LNCaP clone FGC (cell line): ENCODE results near the gene RWDD1.

Experiments
- DNase-seq: peaks from one replicate; pipeline ENCODE4 v3.0.0-alpha.2; 2011; ENCODE audit warnings: low read depth
- H3K4me3 ChIP-seq: 2 replicates; pipeline ENCODE4 v1.5.1; 2011; ENCODE audit warnings: mild to moderate bottlenecking, low read depth, low read length, control low read depth
- TF ChIP-seq, protein P1 (sequence below): IDR thresholded peaks from 2 replicates; pipeline ENCODE4 v1.5.1; 2012; ENCODE audit warnings: mild to moderate bottlenecking; ENCODE audit not compliant: control insufficient read depth, insufficient read depth; ENCODE audit errors: extremely low read depth

The RWDD1 gene

DNA sequence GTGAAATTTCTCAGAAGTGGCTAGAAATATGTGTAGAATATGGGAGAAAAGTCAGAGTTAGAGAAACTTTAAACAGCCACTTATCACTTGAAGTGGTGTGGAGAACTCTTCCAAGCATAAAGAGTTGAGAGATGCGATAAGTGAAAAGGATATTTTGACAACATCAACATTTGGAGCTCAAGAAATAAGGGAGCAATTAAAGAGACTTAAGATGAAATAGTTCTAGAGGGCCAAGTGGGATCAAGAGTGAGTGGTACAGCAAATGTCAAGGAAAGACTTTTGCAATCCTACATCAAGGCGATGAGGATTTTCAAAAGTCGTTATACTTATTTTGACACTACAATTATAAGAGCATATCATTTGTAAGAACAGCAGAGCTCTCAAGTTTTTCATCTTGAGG, 54.6 kb downstream of the RWDD1 start:
- DNase-seq = no peak
- TF ChIP-seq, protein P1, sequence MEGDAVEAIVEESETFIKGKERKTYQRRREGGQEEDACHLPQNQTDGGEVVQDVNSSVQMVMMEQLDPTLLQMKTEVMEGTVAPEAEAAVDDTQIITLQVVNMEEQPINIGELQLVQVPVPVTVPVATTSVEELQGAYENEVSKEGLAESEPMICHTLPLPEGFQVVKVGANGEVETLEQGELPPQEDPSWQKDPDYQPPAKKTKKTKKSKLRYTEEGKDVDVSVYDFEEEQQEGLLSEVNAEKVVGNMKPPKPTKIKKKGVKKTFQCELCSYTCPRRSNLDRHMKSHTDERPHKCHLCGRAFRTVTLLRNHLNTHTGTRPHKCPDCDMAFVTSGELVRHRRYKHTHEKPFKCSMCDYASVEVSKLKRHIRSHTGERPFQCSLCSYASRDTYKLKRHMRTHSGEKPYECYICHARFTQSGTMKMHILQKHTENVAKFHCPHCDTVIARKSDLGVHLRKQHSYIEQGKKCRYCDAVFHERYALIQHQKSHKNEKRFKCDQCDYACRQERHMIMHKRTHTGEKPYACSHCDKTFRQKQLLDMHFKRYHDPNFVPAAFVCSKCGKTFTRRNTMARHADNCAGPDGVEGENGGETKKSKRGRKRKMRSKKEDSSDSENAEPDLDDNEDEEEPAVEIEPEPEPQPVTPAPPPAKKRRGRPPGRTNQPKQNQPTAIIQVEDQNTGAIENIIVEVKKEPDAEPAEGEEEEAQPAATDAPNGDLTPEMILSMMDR = no peak
- H3K4me3 ChIP-seq = no peak overlapping the region

DNA sequence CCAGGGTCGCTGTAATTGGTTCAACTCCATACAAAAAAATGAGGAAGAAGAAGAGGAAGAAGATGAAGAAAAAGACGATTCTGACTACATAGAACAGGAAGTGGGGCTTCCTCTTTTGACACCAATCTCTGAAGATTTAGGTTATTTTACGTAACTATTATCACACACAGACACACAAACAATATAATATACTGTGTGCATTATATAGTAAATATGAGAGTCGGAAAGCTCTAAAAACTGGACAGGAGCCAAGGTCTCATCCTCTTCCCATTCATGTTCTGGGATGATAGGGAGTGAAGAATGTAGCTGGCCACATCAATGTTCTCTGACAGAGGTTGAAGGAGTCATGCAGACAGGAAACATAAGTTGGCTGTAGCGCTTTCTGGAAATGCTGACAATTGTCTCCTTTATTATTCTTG, 58.3 kb downstream of the RWDD1 start:
- TF ChIP-seq, protein P1 = no peak
- no peak for DNase-seq
- H3K4me3 ChIP-seq = no peak overlapping the region

DNA sequence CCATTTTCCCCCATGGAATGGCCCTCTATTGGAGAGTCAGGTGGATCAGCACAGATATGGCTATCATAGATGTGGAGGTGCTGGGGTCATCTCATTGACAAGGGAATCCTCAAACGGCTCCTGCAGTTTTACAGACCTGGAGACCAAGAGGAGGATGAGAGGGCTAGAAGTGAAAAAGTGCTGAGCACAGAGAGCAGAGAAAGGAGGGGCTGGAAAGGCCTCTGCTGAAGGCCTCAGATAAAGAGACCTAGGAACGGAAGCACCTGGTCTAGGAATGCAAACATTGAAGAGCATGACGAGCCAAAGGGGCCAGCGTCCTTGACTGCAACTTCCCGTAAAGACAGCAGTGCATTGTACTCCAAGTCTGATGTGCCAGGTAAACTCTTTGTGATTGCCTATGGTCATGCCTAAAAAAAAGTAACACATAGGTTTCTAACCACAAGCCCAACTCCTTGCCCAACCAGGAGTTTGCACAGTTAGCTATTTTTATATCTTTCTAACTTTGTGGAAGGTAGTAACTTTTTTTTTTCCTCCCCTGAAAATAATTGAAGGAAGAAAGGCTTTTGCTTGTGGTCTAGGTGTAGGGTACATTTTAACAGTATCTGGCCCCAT, 60.2 kb downstream of the RWDD1 start:
- no peak overlapping the region for H3K4me3 ChIP-seq
- DNase-seq = peak; percentile 36
- TF ChIP-seq, protein P1 = no peak

DNA sequence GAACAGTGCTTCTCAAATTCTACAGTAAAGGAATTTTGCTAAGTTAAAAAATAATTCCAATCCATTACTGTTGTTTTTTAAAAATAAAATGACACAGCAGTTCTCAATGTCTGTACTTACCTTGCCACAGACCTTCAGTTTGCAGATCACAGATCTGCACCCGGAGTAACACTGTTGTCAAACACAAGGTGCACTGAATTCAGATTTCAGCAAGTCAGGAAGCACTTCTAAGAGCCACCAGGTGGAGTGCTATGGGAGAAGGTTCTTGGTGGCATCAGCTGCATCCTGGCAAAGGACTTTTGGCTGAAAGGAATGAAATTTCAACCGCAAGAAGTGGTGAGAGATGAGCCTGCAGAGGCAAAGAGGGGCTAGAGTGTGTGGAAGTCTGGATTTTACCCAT, 62.4 kb downstream of the RWDD1 start:
- DNase-seq = no peak
- TF ChIP-seq, protein P1 = peak; percentile 34; the same call in 1 of the 2 replicates

More for the DNA sequence above, 62.4 kb downstream of the RWDD1 start:
- H3K4me3 ChIP-seq = no peak overlapping the region
